Measurements from ENCODE around the gene FRK. TPM values are rescaled to one million over a fixed set of nuclear protein-coding genes. Genes with fewer than 3 reads are reported as not detected.

FRK gene
- total and polyA plus RNA-seq, 2 donors from 2014 or later = 5.9 to 25.0 TPM

- no peaks in the 10 kb centered on the region for H3K9me3 ChIP-seq (ENCODE audit: control insufficient read depth in 2 of 3, insufficient read depth in 1 of 3, low read length in 3 of 3)
- no peak overlapping the region for H3K4me3 ChIP-seq (ENCODE audit: low read length in 3 of 3)
- DNase-seq = no peak
- intact Hi-C loops (cut with DNase I) = loop anchor here (10.0 kb wide), 1 partner anchor 76 kb away; no protein-coding TSS in a partner anchor
- H3K27ac ChIP-seq (ENCODE audit: low read depth in 2 of 2, low read length in 2 of 2) = no peak overlapping the region
- TF ChIP-seq CTCF (IDR thresholded peaks at IDR 0.05; ENCODE audit: borderline replicate concordance, extremely low read depth, insufficient read depth) = no peak
- H3K9ac ChIP-seq (ENCODE audit: low read length in 3 of 3) = no peak overlapping the region
- no peaks in the 10 kb centered on the region for H3K36me3 ChIP-seq (ENCODE audit: control insufficient read depth in 2 of 3, insufficient read depth in 3 of 3, low read length in 3 of 3)
- H3K27me3 ChIP-seq (ENCODE audit: control insufficient read depth, insufficient read depth, low read length) = no peaks in the 10 kb centered on the region
- FAIRE-seq = no peak
- H3K4me1 ChIP-seq (ENCODE audit: control insufficient read depth in 2 of 3, insufficient read depth in 2 of 3, low read depth in 1 of 3, low read length in 3 of 3) = peaks cover 0 to 34% (median 16%) of the 10 kb centered on the region in 3 donors
Measured at GRCh38 chr6:116018976-116019375, 41.7 kb downstream of the FRK start.

GRCh38 chr6:116017546-116018295 lies 43.0 kb downstream of the FRK start:
- DNase-seq (no peak), FAIRE-seq (no peak)
- intact Hi-C loops (cut with DNase I) = loop anchor here (10.0 kb wide), 1 partner anchor 77 kb away; no protein-coding TSS in a partner anchor
- Histone ChIP-seq H3K36me3 (ENCODE audit: control insufficient read depth in 2 of 3, insufficient read depth in 3 of 3, low read length in 3 of 3) (no peaks in the 10 kb centered on the region), H3K27ac (ENCODE audit: low read depth in 2 of 2, low read length in 2 of 2) (peak overlapping the region; percentile 26 to 76), H3K9me3 (ENCODE audit: control insufficient read depth in 2 of 3, insufficient read depth in 1 of 3, low read length in 3 of 3) (no peaks in the 10 kb centered on the region), H3K9ac (ENCODE audit: low read length in 3 of 3) (no peak overlapping the region), H3K4me3 (ENCODE audit: low read length in 3 of 3) (no peak overlapping the region), H3K27me3 (ENCODE audit: control insufficient read depth, insufficient read depth, low read length) (no peaks in the 10 kb centered on the region), H3K4me1 (ENCODE audit: control insufficient read depth in 2 of 3, insufficient read depth in 2 of 3, low read depth in 1 of 3, low read length in 3 of 3) (peaks cover 0 to 34% (median 18%) of the 10 kb centered on the region in 3 donors)
- no peak for TF ChIP-seq CTCF (IDR thresholded peaks at IDR 0.05; ENCODE audit: borderline replicate concordance, extremely low read depth, insufficient read depth)

GRCh38 chr6:116016846-116017545 lies 43.7 kb downstream of the FRK start:
- Histone ChIP-seq H3K4me1 (ENCODE audit: control insufficient read depth in 2 of 3, insufficient read depth in 2 of 3, low read depth in 1 of 3, low read length in 3 of 3) (peaks cover 0 to 39% (median 22%) of the 10 kb centered on the region in 3 donors), H3K27me3 (ENCODE audit: control insufficient read depth, insufficient read depth, low read length) (no peaks in the 10 kb centered on the region), H3K27ac (ENCODE audit: low read depth in 2 of 2, low read length in 2 of 2) (peak overlapping the region; percentile 26 to 76), H3K36me3 (ENCODE audit: control insufficient read depth in 2 of 3, insufficient read depth in 3 of 3, low read length in 3 of 3) (no peaks in the 10 kb centered on the region), H3K9ac (ENCODE audit: low read length in 3 of 3) (no peak overlapping the region), H3K9me3 (ENCODE audit: control insufficient read depth in 2 of 3, insufficient read depth in 1 of 3, low read length in 3 of 3) (no peaks in the 10 kb centered on the region), H3K4me3 (ENCODE audit: low read length in 3 of 3) (peak overlapping the region in 1 of 3 donors; percentile 16)
- DNase-seq (peak in 2 of 5 donors; percentile 32 to 44), FAIRE-seq (no peak)
- TF ChIP-seq CTCF (IDR thresholded peaks at IDR 0.05; ENCODE audit: borderline replicate concordance, extremely low read depth, insufficient read depth) = no peak
- intact Hi-C loops (cut with DNase I) = loop anchor here (10.0 kb wide), 1 partner anchor 78 kb away; no protein-coding TSS in a partner anchor

Measured in kidney (tissue), 14 donors.